Kidney epithelial cell (primary cell): Measurements from ENCODE around the gene NIPA2. TPM values are rescaled to one million over a fixed set of nuclear protein-coding genes. Genes with fewer than 3 reads are reported as not detected.

Source experiments
- DNase-seq: peaks from one replicate; pipeline ENCODE4 v3.0.0-alpha.2; 2010; ENCODE audit warnings: low read depth
- H3K27me3 ChIP-seq: 2 replicates; pipeline ENCODE4 v1.6.0; 2011; ENCODE audit warnings: low read length; ENCODE audit not compliant: control insufficient read depth, insufficient read depth
- H3K36me3 ChIP-seq: 2 replicates; pipeline ENCODE4 v1.5.1; 2011; ENCODE audit warnings: low read length; ENCODE audit not compliant: control insufficient read depth, insufficient read depth
- H3K4me3 ChIP-seq: 2 replicates; pipeline ENCODE4 v1.5.1; 2011; ENCODE audit warnings: low read depth, mild to moderate bottlenecking, control low read depth, low read length
- total RNA-seq: library from RNA; depleted of rRNA; stranded (reverse); fragments of >200 nt; gene quantifications from 2 replicates; pipeline ENCODE4 v1.2.3, GENCODE V29; 2015
- TF ChIP-seq, protein P1 (sequence below): IDR thresholded peaks from 2 replicates; pipeline ENCODE4 v1.5.1; 2011; ENCODE audit warnings: mild to moderate bottlenecking, moderate library complexity, low read length, control low read depth, inconsistent platforms; ENCODE audit not compliant: insufficient read depth, poor library complexity, severe bottlenecking

The NIPA2 gene
- total RNA-seq, 1 donor from 2014 or later = 116 TPM

GRCh38 chr15:22868495-22868894 lies 30.0 kb downstream of the NIPA2 start:
- Histone ChIP-seq H3K4me3 (no peak overlapping the region), H3K36me3 (peaks cover 1% of the 10 kb centered on the region), H3K27me3 (no peaks in the 10 kb centered on the region)
- DNase-seq = no peak
- TF ChIP-seq, protein P1, sequence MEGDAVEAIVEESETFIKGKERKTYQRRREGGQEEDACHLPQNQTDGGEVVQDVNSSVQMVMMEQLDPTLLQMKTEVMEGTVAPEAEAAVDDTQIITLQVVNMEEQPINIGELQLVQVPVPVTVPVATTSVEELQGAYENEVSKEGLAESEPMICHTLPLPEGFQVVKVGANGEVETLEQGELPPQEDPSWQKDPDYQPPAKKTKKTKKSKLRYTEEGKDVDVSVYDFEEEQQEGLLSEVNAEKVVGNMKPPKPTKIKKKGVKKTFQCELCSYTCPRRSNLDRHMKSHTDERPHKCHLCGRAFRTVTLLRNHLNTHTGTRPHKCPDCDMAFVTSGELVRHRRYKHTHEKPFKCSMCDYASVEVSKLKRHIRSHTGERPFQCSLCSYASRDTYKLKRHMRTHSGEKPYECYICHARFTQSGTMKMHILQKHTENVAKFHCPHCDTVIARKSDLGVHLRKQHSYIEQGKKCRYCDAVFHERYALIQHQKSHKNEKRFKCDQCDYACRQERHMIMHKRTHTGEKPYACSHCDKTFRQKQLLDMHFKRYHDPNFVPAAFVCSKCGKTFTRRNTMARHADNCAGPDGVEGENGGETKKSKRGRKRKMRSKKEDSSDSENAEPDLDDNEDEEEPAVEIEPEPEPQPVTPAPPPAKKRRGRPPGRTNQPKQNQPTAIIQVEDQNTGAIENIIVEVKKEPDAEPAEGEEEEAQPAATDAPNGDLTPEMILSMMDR = no peak

DNA sequence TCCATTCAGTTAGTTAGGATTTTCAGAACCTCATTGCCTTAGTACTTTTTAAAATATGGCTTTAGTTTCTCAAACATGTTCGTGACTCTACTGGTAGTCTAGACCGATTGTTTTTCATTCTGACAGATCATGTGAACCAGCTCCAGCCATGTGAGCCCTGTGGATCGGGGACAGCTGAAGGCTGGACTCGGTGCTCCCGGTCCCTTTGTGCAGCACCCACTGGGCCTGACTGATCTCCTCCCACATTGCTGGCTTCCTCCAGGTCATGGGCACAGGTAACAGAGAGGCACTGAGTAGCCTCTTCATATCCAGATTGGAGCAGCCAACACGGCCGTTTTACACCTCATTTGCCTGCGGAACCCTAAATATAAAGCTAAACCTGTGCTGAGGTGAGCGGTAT lies 30.5 kb downstream of the NIPA2 start:
- peaks cover 1% of the 10 kb centered on the region for H3K36me3 ChIP-seq
- TF ChIP-seq, protein P1 = no peak

DNA sequence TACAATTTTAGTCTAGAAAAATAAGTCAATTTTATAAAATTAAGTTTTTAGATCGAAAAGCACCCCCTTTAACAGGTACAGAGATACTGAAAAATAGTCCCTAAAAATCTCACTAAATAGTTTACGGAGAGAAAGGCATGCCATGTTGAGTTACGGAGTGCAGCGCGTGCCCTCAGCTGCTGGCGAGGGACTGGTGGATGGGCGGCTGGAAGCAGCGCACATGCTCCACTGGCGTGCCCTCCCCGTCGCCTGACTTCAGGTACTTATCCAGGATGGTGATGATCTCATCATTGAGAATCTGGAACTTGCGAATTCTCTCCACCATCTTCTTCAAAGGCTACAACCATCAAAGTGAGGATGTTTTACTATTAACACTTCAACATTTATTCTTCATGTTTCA lies 31.4 kb downstream of the NIPA2 start:
- no peak for DNase-seq
- Histone ChIP-seq H3K4me3 (no peak overlapping the region), H3K36me3 (peaks cover 1% of the 10 kb centered on the region), H3K27me3 (no peaks in the 10 kb centered on the region)
- TF ChIP-seq, protein P1 = no peak

More for the DNA sequence above, 30.5 kb downstream of the NIPA2 start:
- Histone ChIP-seq H3K4me3 (no peak overlapping the region), H3K27me3 (no peaks in the 10 kb centered on the region)
- DNase-seq = no peak

DNA sequence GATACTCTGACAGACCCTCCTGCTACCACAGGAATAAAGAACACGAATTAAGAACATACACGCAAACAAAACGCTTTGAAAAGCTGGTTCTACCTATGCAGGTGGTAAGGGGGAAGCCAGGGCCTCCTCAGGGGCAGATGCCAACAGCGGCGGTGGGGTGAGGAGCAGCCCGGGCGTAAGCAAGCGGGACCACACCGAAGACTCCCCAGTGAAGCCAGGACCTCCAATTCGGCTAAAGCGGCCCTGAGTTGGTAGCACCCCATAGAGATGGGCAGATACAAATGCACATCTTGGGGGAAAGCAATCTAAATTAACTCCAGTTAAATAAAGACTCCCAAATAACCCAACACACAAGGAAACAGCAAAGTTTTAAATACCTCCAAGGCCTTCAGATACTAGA lies 32.4 kb downstream of the NIPA2 start:
- Histone ChIP-seq H3K27me3 (no peaks in the 10 kb centered on the region), H3K4me3 (no peak overlapping the region), H3K36me3 (peaks cover 1% of the 10 kb centered on the region)
- TF ChIP-seq, protein P1 = no peak
- no peak for DNase-seq

DNA sequence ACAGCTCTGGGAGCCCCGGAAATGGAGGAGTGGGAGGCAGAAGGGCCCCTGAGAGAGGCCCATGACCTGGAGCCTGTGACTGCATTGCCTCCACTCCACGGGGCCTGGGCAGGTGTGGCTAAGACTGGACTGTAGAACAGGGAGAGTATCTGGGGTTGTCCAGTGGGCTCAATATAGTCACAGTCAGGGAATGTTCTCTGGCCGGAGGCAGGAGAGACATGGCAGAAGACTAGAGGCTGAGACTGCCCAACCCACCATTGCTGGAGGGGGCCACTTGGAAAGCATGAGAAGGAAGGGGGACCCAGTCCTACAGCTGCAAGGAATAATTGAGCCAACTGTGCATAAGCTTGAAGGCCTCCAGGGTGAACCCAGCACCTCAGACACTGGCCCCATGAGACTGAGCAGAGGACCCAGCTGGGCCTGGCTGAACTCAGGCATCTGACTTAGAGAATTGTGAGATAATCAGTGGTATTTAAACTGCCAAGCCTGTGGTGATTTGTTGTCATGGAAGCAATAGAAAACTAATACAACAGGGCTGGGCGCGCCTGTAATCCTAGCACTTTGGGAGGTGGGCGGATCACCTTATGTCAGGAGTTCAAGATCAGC lies 33.1 kb downstream of the NIPA2 start:
- Histone ChIP-seq H3K27me3 (no peaks in the 10 kb centered on the region), H3K4me3 (no peak overlapping the region), H3K36me3 (peaks cover 1% of the 10 kb centered on the region)
- TF ChIP-seq, protein P1 = no peak
- DNase-seq = no peak

DNA sequence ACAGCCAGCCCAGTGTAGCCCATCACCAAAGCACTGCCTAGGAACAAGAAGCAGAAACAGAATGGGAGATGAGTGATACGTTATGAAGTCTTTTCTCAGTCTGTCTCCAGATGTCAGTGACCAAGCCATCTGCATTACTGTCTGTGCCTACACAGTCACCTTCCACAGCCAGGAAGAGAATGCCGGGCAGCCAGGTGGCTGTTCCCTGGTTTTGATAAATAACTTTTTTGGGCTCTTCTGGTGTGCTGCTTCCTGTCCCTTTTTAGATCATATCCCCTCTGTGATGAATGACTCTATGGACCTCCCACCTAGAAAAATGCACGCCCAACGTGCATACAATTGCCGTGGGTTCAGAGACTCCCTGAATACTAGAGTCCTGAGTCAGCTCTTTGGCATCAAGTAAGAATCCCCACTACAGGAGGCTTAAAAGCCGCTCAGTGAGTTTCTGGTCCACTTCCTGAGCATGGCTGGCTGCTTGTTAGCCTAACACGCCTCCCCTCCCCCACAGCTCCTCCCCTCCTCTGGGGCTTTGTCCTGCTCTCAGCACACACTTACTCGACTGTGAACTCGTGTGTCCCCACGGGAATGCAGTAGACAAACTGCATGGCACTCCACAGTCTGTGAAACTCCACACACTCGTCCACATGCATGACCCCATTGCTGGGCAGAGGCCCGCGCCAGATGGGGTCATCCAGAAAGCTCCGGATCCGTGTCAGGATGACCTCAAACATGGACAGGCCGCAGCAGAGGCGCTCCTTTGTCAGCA lies 34.7 kb downstream of the NIPA2 start:
- H3K36me3 ChIP-seq = peaks cover 2% of the 10 kb centered on the region
- TF ChIP-seq, protein P1 = no peak
- peak; percentile 74 for DNase-seq
- no peaks in the 10 kb centered on the region for H3K27me3 ChIP-seq
- H3K4me3 ChIP-seq = no peak overlapping the region
